Endothelial cell of umbilical vein (primary cell): ENCODE measurements around the gene UBASH3B. TPM values are rescaled to one million over a fixed set of nuclear protein-coding genes. Genes with fewer than 3 reads are reported as not detected.

Source experiments
- BruUV-seq: library from RNA; stranded (reverse); fragments of 400-500 nt; replicated peaks from 2 replicates; lab custom pipeline; 2021; lab: Mats Ljungman, UMichigan
- CTCF ChIA-PET: fragments of 300-600, 350-600 bp; sonication (Branson Sonifier 250); formaldehyde crosslinking; loops from one replicate; lab custom pipeline; 2021; ENCODE audit warnings: antibody characterized with exemption, inconsistent platforms; lab: Charles Lee
- POLR2A ChIA-PET: fragments of 300-600, 350-600 bp; sonication (Branson Sonifier 250); formaldehyde crosslinking; loops from one replicate; lab custom pipeline; 2021; ENCODE audit warnings: antibody characterized with exemption, inconsistent platforms; lab: Charles Lee
- DNase-seq: peaks from one replicate; pipeline ENCODE4 v3.0.0-alpha.2; 2011; ENCODE audit warnings: low read depth, low spot score
- FAIRE-seq: peaks from 2 replicates; lab custom pipeline; 2011; peaks lifted over from hg19 to GRCh38; lab: Jason Lieb, UNC
- H2AFZ ChIP-seq: 2 replicates; pipeline ENCODE4 v1.6.0; 2012; ENCODE audit warnings: low read depth, low read length, control low read depth, inconsistent platforms
- H3K27ac ChIP-seq: 2 replicates; pipeline ENCODE4 v1.5.1; 2011; ENCODE audit warnings: low read depth, mild to moderate bottlenecking, control low read depth, low read length, moderate library complexity; ENCODE audit not compliant: insufficient read depth
- H3K27me3 ChIP-seq, 2 experiments: 2 replicates each; pipeline versions ENCODE4 v1.6.0 to v1.6.1; 2011; ENCODE audit warnings: low read length in 2 of 2, mixed read lengths in 1 of 2; ENCODE audit not compliant: control insufficient read depth in 2 of 2, insufficient read depth in 2 of 2
- H3K36me3 ChIP-seq, 2 experiments: 2 replicates in 1 of 2; 3 replicates in 1 of 2; pipeline ENCODE4 v1.5.1; 2011; ENCODE audit warnings: low read length in 2 of 2, mild to moderate bottlenecking in 1 of 2, moderate library complexity in 1 of 2; ENCODE audit not compliant: control insufficient read depth in 2 of 2, insufficient read depth in 2 of 2; ENCODE audit errors: extremely low read depth in 1 of 2
- H3K4me1 ChIP-seq: 3 replicates; pipeline ENCODE4 v1.5.1; 2011; ENCODE audit warnings: mild to moderate bottlenecking, low read length; ENCODE audit not compliant: control insufficient read depth, insufficient read depth; ENCODE audit errors: extremely low read depth
- H3K4me2 ChIP-seq: 2 replicates; pipeline ENCODE4 v1.6.1; 2011; ENCODE audit warnings: low read length, control low read depth, mixed read lengths; ENCODE audit not compliant: insufficient read depth
- H3K4me3 ChIP-seq, 3 experiments: fragments of 200-600 bp in 1 of 3; sonication (generic), shearing (Covaris generic) in 1 of 3; replicated peaks in 1 of 3; 2 replicates each; pipeline ENCODE4 v1.5.1; 2011 to 2016; ENCODE audit warnings: control low read depth in 3 of 3, low read length in 3 of 3, mild to moderate bottlenecking in 2 of 3, inconsistent platforms in 1 of 3, low read depth in 1 of 3, moderate library complexity in 1 of 3; ENCODE audit not compliant: insufficient read depth in 1 of 3
- H3K79me2 ChIP-seq: 2 replicates; pipeline ENCODE4 v1.6.0; 2012; ENCODE audit warnings: low read length, inconsistent platforms; ENCODE audit not compliant: control insufficient read depth, insufficient read depth
- H3K9ac ChIP-seq: replicated peaks from 2 replicates; pipeline ENCODE3; 2011; ENCODE audit warnings: low read length, control low read depth; ENCODE audit not compliant: insufficient read depth; ENCODE audit errors: extremely low read depth
- H3K9me1 ChIP-seq: replicated peaks from 3 replicates; pipeline ENCODE4 v1.6.0; 2011; ENCODE audit warnings: mild to moderate bottlenecking, low read length; ENCODE audit not compliant: control insufficient read depth, insufficient read depth; ENCODE audit errors: extremely low read depth
- H3K9me3 ChIP-seq: replicated peaks from 2 replicates; pipeline ENCODE4 v1.5.1; 2012; ENCODE audit warnings: low read length, inconsistent platforms; ENCODE audit not compliant: control insufficient read depth, insufficient read depth
- H4K20me1 ChIP-seq: replicated peaks from 2 replicates; pipeline ENCODE3; 2011; ENCODE audit warnings: mild to moderate bottlenecking, low read length; ENCODE audit not compliant: control insufficient read depth, insufficient read depth; ENCODE audit errors: extremely low read depth
- CTCF ChIP-seq, 2 donors: IDR thresholded peaks; 1 replicate in 1 of 2; 2 replicates in 1 of 2; pipeline ENCODE4 v1.5.1; 2011; ENCODE audit warnings: low read length in 2 of 2, mild to moderate bottlenecking in 2 of 2, moderate library complexity in 2 of 2, control low read depth in 1 of 2, inconsistent platforms in 1 of 2, low read depth in 1 of 2; ENCODE audit not compliant: insufficient read depth in 1 of 2; ENCODE audit errors: extremely low read depth in 1 of 2
- EZH2 ChIP-seq: IDR thresholded peaks from 2 replicates; pipeline ENCODE4 v1.6.1; 2012; ENCODE audit warnings: borderline replicate concordance, low read depth, mild to moderate bottlenecking, moderate library complexity, low read length, inconsistent platforms; ENCODE audit not compliant: severe bottlenecking
- FOS ChIP-seq: IDR thresholded peaks from 2 replicates; pipeline ENCODE4 v1.6.1; 2011; ENCODE audit warnings: mild to moderate bottlenecking, low read length, moderate library complexity, borderline replicate concordance; ENCODE audit not compliant: insufficient read depth
- GATA2 ChIP-seq: IDR thresholded peaks from 2 replicates; pipeline ENCODE4 v1.7.0; 2011; ENCODE audit warnings: low read depth, mild to moderate bottlenecking, moderate library complexity, mixed read lengths, low read length; ENCODE audit not compliant: insufficient read length, insufficient read depth
- JUN ChIP-seq: IDR thresholded peaks from 2 replicates; pipeline ENCODE4 v1.6.1; 2011; ENCODE audit warnings: borderline replicate concordance, low read depth; ENCODE audit not compliant: insufficient read length, insufficient read depth
- MAX ChIP-seq: IDR thresholded peaks from 2 replicates; pipeline ENCODE4 v1.6.1; 2011; ENCODE audit not compliant: insufficient read depth, insufficient read length
- MYC ChIP-seq: IDR thresholded peaks from one replicate; pipeline ENCODE4 v1.6.1; 2011; ENCODE audit warnings: mild to moderate bottlenecking, low read depth, low read length
- POLR2A ChIP-seq: IDR thresholded peaks from 2 replicates; pipeline ENCODE4 v1.6.1; 2012; ENCODE audit warnings: low read depth, mild to moderate bottlenecking, control low read depth, low read length
- POLR2AphosphoS5 ChIP-seq: IDR thresholded peaks from 2 replicates; pipeline ENCODE4 v1.6.1; 2012; ENCODE audit warnings: low read depth, mild to moderate bottlenecking, control low read depth, low read length, moderate library complexity; ENCODE audit not compliant: insufficient read depth
- dilution Hi-C: fragments of 300-500 bp; cut with MboI; formaldehyde crosslinking; loops from one replicate; pipeline ENCODE4 v1.15.0; 2019; ENCODE audit warnings: low sequenced_read_pairs; ENCODE audit not compliant: extremely low pct_ligation_motif_present
- intact Hi-C: fragments of 100-400 bp; cut with micrococcal nuclease; formaldehyde crosslinking; loops from one replicate; pipeline ENCODE4 v1.10.0; 2022
- polyA plus RNA-seq, 4 experiments: library from polyadenylated mRNA; depleted of rRNA in 3 of 4; stranded (reverse) in 3 of 4; unstranded in 1 of 4; fragments of >200 nt; gene quantifications; 2 replicates each; pipeline versions ENCODE4 v1.2.1 to v1.2.3, GENCODE V29; 2011 to 2012; ENCODE audit warnings: missing spikeins in 1 of 4
- total RNA-seq: library from RNA; stranded (reverse); gene quantifications from 2 replicates; pipeline ENCODE4 v1.2.3, GENCODE V29; 2021

UBASH3B gene
- total and polyA plus RNA-seq, 2 donors (not counting 3 experiments of a cell fraction or from before 2014, with no cell fraction given) = 23.7 to 38.1 TPM

GRCh38 chr11:122717264-122717867 is 61.8 kb downstream of the UBASH3B start:
- no TSS peak for BruUV-seq
- intact Hi-C loops (no loop called here), dilution Hi-C loops (no loop called here)
- Histone ChIP-seq H3K4me1 (peaks cover 28% of the 10 kb centered on the region), H3K9me3 (no peaks in the 10 kb centered on the region), H3K36me3 (no peaks in the 10 kb centered on the region), H3K79me2 (no peaks in the 10 kb centered on the region), H3K9me1 (no peaks in the 10 kb centered on the region), H2AFZ (no peak overlapping the region), H4K20me1 (no peaks in the 10 kb centered on the region), H3K27ac (no peak overlapping the region), H3K27me3 (no peaks in the 10 kb centered on the region), H3K4me3 (no peak overlapping the region), H3K9ac (no peak overlapping the region), H3K4me2 (no peak overlapping the region)
- TF ChIP-seq MAX = no peak
- TF ChIP-seq EZH2 = no peak
- TF ChIP-seq FOS = no peak
- TF ChIP-seq GATA2 = no peak
- TF ChIP-seq JUN = no peak
- no peak for TF ChIP-seq MYC
- no peak for TF ChIP-seq CTCF (IDR thresholded peaks at IDR 0.05; ENCODE audit: extremely low read depth in 1 of 2, insufficient read depth in 1 of 2, low read depth in 1 of 2, low read length in 2 of 2)
- TF ChIP-seq POLR2AphosphoS5 = no peak
- TF ChIP-seq POLR2A = no peak
- FAIRE-seq = no peak
- POLR2A ChIA-PET = no interaction called here
- DNase-seq = no peak
- CTCF ChIA-PET = interaction anchor here (0.7 to 1.9 kb wide), 2 partner anchors 64 to 66 kb away, joined by 3 to 8 read pairs; no protein-coding TSS in a partner anchor
